Stimulated activated effector memory CD8-positive, alpha-beta T cell treated with anti-CD3 and anti-CD28 coated beads, Interleukin-12 subunit alpha, Interleukin-12 subunit beta, amount 100 ng/mL, for 72 hours (primary cell): ENCODE measurements around the gene ADH7.
"Not testable (repeated sequence)": the region's sequence is repeated elsewhere in the genome, so short reads cannot be mapped to it uniquely, and the experiment has no call there.

Source experiments
- ATAC-seq: fragments of 150-1000 bp; cut with Tn5 transposase; 2 replicates; pipeline ENCODE4 v1.10.0; 2021
- DNase-seq, 2 donors: peaks; one replicate each; pipeline ENCODE4 v3.0.0; 2021 to 2022; ENCODE audit warnings: low spot score in 2 of 2
- H3K27ac Mint-ChIP-seq: one replicate; pipeline ENCODE4 v1.8.0; 2022; ENCODE audit warnings: mild to moderate bottlenecking, mixed read lengths
- H3K36me3 Mint-ChIP-seq: one replicate; pipeline ENCODE4 v1.8.0; 2022; ENCODE audit warnings: mild to moderate bottlenecking, mixed read lengths
- H3K4me1 Mint-ChIP-seq: one replicate; pipeline ENCODE4 v1.8.0; 2022; ENCODE audit warnings: mixed read lengths
- H3K4me3 Mint-ChIP-seq: one replicate; pipeline ENCODE4 v1.8.0; 2022; ENCODE audit warnings: mild to moderate bottlenecking, mixed read lengths
- H3K9me3 Mint-ChIP-seq: one replicate; pipeline ENCODE4 v1.8.0; 2022; ENCODE audit warnings: mixed read lengths

ADH7 gene

GRCh38 chr4:99438405-99438780, 3.3 kb upstream of the ADH7 start:
- no peak for ATAC-seq

GRCh38 chr4:99437723-99438404, 2.7 kb upstream of the ADH7 start:
- H3K27ac Mint-ChIP-seq, result no peak overlapping the region
- H3K36me3 Mint-ChIP-seq, result no peaks in the 10 kb centered on the region
- no peaks in the 10 kb centered on the region for H3K4me1 Mint-ChIP-seq
- H3K4me3 Mint-ChIP-seq, result no peak overlapping the region
- DNase-seq (no peak), ATAC-seq (peak; percentile 8)
- H3K9me3 Mint-ChIP-seq, result no peaks in the 10 kb centered on the region

More at GRCh38 chr4:99438405-99438780, 3.3 kb upstream of the ADH7 start:
- no peak for DNase-seq
- H3K4me3 Mint-ChIP-seq, result no peak overlapping the region
- no peaks in the 10 kb centered on the region for H3K4me1 Mint-ChIP-seq
- no peaks in the 10 kb centered on the region for H3K36me3 Mint-ChIP-seq
- no peak overlapping the region for H3K27ac Mint-ChIP-seq
- no peaks in the 10 kb centered on the region for H3K9me3 Mint-ChIP-seq

- Mint-ChIP-seq H3K4me1 (no peaks in the 10 kb centered on the region), H3K9me3 (no peaks in the 10 kb centered on the region), H3K27ac (no peak overlapping the region), H3K36me3 (no peaks in the 10 kb centered on the region), H3K4me3 (no peak overlapping the region)
- DNase-seq (no peak), ATAC-seq (no peak)
Observed at GRCh38 chr4:99436976-99437722, 2.0 kb upstream of the ADH7 start.

- H3K4me3 Mint-ChIP-seq, result no peak overlapping the region
- H3K4me1 Mint-ChIP-seq, result no peaks in the 10 kb centered on the region
- no peaks in the 10 kb centered on the region for H3K9me3 Mint-ChIP-seq
- H3K27ac Mint-ChIP-seq, result no peak overlapping the region
- ATAC-seq (no peak), DNase-seq (no peak)
- H3K36me3 Mint-ChIP-seq, result no peaks in the 10 kb centered on the region
Observed at GRCh38 chr4:99436462-99436861, 1.3 kb upstream of the ADH7 start.

- no peaks in the 10 kb centered on the region for H3K36me3 Mint-ChIP-seq
- no peaks in the 10 kb centered on the region for H3K4me1 Mint-ChIP-seq
- no peak overlapping the region for H3K4me3 Mint-ChIP-seq
- ATAC-seq (no peak), DNase-seq (no peak)
- H3K27ac Mint-ChIP-seq, result no peak overlapping the region
- no peaks in the 10 kb centered on the region for H3K9me3 Mint-ChIP-seq
Observed at GRCh38 chr4:99430106-99430505, 5.0 kb downstream of the ADH7 start.

GRCh38 chr4:99417125-99417524, 18.0 kb downstream of the ADH7 start:
- Mint-ChIP-seq H3K27ac (no peak overlapping the region), H3K4me3 (no peak overlapping the region), H3K4me1 (no peaks in the 10 kb centered on the region), H3K36me3 (no peaks in the 10 kb centered on the region), H3K9me3 (peaks cover 6% of the 10 kb centered on the region)
- no peak for ATAC-seq
- DNase-seq, result no peak

GRCh38 chr4:99415762-99416161, 19.4 kb downstream of the ADH7 start:
- not testable (repeated sequence) for ATAC-seq, DNase-seq, H3K4me3 Mint-ChIP-seq, H3K4me1 Mint-ChIP-seq, H3K9me3 Mint-ChIP-seq, H3K27ac Mint-ChIP-seq, H3K36me3 Mint-ChIP-seq

- H3K36me3 Mint-ChIP-seq, H3K27ac Mint-ChIP-seq, DNase-seq, H3K9me3 Mint-ChIP-seq, ATAC-seq, H3K4me3 Mint-ChIP-seq, H3K4me1 Mint-ChIP-seq: not testable (repeated sequence)
Observed at GRCh38 chr4:99414902-99415301, 20.2 kb downstream of the ADH7 start.

GRCh38 chr4:99414401-99414800, 20.7 kb downstream of the ADH7 start:
- Mint-ChIP-seq H3K4me3 (no peak overlapping the region), H3K27ac (no peak overlapping the region), H3K36me3 (no peaks in the 10 kb centered on the region), H3K4me1 (no peaks in the 10 kb centered on the region), H3K9me3 (no peaks in the 10 kb centered on the region)
- no peak for DNase-seq
- ATAC-seq, result no peak

- DNase-seq (no peak), ATAC-seq (no peak)
- Mint-ChIP-seq H3K4me1 (no peaks in the 10 kb centered on the region), H3K36me3 (no peaks in the 10 kb centered on the region), H3K9me3 (no peaks in the 10 kb centered on the region), H3K27ac (no peak overlapping the region), H3K4me3 (no peak overlapping the region)
Observed at GRCh38 chr4:99413140-99413539, 22.0 kb downstream of the ADH7 start.

- DNase-seq (no peak), ATAC-seq (no peak)
- H3K4me3 Mint-ChIP-seq, result no peak overlapping the region
- H3K9me3 Mint-ChIP-seq, result no peaks in the 10 kb centered on the region
- H3K4me1 Mint-ChIP-seq, result no peaks in the 10 kb centered on the region
- no peaks in the 10 kb centered on the region for H3K36me3 Mint-ChIP-seq
- H3K27ac Mint-ChIP-seq, result no peak overlapping the region
Observed at GRCh38 chr4:99411041-99411440, 24.1 kb downstream of the ADH7 start.

GRCh38 chr4:99410075-99410474, 25.1 kb downstream of the ADH7 start:
- no peaks in the 10 kb centered on the region for H3K36me3 Mint-ChIP-seq
- no peaks in the 10 kb centered on the region for H3K9me3 Mint-ChIP-seq
- no peak overlapping the region for H3K4me3 Mint-ChIP-seq
- peaks cover 5% of the 10 kb centered on the region for H3K4me1 Mint-ChIP-seq
- ATAC-seq (peak; percentile 28), DNase-seq (no peak)
- H3K27ac Mint-ChIP-seq, result no peak overlapping the region

- no peak for DNase-seq
- Mint-ChIP-seq H3K4me3 (no peak overlapping the region), H3K27ac (no peak overlapping the region), H3K9me3 (no peaks in the 10 kb centered on the region), H3K4me1 (peaks cover 22% of the 10 kb centered on the region), H3K36me3 (no peaks in the 10 kb centered on the region)
- ATAC-seq, result no peak
Observed at GRCh38 chr4:99408346-99408745, 26.8 kb downstream of the ADH7 start.

- Mint-ChIP-seq H3K36me3 (no peaks in the 10 kb centered on the region), H3K27ac (no peak overlapping the region), H3K9me3 (no peaks in the 10 kb centered on the region), H3K4me3 (no peak overlapping the region), H3K4me1 (peaks cover 23% of the 10 kb centered on the region)
- ATAC-seq (no peak), DNase-seq (peak; percentile 44 to 78)
Observed at GRCh38 chr4:99405433-99406115, 29.6 kb downstream of the ADH7 start.

- peak in 1 of 2 donors; percentile 63 for DNase-seq
- Mint-ChIP-seq H3K27ac (no peak overlapping the region), H3K9me3 (no peaks in the 10 kb centered on the region), H3K4me3 (no peak overlapping the region), H3K4me1 (peaks cover 23% of the 10 kb centered on the region), H3K36me3 (no peaks in the 10 kb centered on the region)
- ATAC-seq, result peak; percentile 94
Observed at GRCh38 chr4:99404595-99405287, 30.4 kb downstream of the ADH7 start.
